ENCODE results near the gene ARHGAP15.

The ARHGAP15 gene

DNA sequence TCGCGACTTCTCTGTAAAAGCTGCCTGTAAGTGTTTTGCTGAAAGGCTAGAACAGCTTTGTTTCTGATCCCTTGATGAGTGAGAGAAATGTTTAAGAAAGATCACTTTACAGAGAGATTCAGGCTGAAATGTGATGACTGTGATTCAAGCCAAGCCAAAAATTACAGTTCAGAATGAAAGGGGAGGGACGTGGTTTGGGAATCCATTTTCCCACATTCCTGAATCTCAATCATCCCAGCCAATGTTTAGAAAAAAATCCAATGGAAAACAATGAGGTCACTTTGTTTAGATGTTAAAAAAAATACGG, 416.7 kb downstream of the ARHGAP15 start:
- no peak for DNase-seq

DNA sequence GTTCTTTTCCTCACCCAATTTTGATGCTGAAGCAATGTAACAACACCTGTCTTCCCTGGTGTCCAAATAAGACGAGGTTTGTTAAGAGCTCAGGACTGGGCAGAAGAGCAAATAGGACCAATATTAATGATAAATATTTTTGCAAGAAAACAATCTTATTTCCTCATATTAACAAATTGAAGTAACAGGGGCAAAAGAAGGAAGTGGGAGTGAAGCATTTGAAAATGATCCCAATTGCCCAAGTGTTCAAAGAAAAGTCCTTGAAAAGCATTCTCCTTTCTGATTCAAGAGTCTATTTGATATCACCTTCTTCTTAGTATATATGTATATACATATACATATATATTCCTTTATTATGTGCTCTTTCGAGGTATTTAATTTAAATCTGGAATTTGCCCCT, 418.8 kb downstream of the ARHGAP15 start:
- DNase-seq: no peak

DNA sequence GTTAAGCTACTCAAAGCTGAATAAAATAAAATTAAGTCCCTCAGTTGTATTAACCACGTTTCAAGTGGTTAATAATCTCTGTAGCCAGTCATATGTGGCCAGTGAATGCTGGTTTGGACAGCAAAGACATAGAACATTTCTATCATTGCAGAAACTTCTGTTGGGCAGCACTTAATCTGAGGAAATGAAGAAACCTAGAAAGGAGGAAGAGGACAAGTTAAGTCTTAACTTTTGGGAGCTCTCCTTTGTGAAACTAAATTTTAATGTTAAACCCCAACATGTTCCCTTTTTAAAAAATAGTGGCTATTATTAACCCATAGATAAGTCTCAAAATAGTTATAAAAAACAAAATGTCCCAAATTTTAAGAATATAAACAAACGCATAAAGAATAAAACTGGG, 421.3 kb downstream of the ARHGAP15 start:
- DNase-seq: no peak

DNA sequence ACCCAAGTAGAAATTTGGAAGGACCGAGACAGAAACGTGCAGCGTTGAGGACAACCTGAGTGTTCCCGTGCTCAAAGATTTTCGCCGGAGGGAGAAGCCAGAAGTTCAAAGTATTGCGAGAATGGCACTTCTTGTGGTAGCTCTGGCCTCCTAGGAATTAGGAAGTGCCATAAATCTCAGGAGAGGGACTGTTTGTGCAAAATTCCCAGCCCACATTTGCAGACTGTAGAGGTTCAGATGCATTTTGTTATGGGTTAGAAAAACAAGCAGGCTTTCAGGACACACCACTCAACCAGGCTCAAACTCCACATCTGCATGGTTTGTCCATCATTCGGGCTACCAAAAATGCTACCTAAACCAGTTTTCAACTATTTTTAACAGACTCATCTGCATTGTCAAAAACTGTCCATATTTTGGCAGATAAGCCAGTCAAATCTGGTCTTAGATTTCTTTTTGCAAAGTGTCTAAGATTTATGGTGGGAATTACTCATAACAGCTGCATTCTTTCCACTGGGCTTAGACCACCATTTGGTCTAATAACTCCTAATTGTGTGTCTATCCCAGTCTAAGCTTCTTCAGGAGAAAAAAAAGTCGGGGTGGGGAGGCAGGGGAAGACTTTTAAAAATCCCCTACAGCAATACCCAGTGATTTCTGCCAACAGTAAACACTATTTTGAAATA, 422.9 kb downstream of the ARHGAP15 start:
- DNase-seq: no peak

DNA sequence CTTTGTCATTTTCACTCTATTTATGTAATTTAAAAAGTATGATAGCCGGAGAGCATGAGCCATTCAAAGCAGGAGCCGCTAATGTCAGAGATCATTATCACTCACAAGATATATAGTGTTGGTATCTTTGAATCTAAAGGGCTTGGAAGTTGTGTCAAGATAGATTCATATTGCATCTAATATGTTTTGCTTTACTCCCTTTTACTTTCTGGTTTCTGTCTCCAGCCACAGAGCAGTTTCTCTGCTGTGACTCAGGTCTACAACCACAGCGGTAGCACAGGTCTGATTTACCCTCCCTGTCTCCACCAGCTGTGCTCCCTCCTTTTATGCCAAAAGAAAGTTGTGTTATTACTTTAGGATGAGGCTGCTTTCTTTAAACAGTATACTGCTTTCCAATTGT, 424.0 kb downstream of the ARHGAP15 start:
- DNase-seq: no peak

DNA sequence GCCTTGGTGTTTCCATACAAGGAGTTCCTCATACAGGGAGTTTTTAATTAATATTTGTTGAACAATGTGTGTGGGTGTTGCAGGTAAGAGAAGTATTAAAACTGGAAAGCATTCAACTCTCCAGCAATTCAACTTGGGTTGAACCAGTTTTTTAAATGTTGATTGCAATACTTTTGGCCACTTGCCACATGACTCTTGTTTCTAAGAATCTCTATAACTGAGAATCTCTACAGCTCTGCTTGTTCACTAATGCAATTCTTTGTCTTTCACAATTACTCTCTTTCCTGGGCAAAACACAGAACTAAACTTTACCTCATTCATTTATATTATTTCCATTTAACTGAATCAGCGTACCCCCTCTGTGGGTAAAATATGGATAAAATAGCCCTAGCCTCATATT, 429.4 kb downstream of the ARHGAP15 start:
- peak; percentile 68 for DNase-seq

DNA sequence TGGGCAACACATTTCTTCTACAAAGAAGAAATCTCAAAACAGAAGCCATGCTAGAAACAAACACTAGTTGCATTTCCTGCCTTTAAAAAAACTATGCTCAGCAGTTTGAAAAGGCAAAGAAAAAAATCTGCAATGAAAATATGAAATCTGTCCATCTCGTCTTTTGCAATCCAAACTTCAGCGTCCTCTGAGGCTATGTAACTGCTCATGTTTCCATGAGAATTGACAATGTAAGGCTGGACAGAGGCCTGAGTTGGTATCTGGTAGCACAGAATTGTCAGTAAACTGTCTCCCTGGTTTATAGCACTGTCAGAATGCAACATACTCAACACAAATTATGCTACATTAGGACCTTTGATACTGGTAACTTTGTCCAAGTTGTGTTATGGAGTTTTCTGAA, 429.9 kb downstream of the ARHGAP15 start:
- DNase-seq: no peak

DNA sequence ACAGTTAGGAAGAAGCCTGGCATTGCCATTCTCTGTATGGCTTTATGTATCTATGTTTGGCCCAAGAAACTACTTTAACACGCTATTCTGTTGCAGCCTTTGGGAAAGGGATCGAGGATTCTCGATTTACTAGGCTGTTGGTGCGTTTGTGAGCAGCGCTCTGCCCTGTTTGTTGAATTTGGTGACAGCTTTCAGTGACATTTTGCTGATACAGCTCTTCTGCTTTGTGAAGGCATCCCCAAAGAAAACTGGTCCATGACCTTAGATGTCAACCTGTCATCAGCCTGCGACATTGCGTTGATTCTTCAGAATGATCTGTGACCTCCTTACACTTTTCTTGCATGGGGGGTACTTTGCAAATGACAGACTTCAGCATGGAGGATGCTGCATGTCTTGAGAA, 431.5 kb downstream of the ARHGAP15 start:
- DNase-seq: no peak

DNA sequence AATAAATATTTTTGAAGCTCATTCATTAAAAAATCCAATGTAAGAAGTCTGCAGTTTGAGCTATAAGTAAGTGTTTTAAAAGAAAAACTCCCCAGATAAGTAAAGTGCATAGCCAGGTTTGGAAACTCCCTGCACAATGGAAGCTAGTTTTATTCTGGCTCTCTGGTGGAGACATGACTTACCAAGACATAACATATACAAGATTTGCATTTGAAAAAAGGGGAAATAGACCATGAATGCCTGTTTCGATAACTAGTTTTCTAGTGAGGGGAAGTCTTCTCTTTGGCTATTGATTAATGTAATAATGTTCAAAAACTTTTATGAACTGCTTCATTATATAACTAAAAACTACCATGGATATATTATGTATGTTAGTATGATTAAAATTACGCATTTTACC, 435.2 kb downstream of the ARHGAP15 start:
- DNase-seq: no peak

DNA sequence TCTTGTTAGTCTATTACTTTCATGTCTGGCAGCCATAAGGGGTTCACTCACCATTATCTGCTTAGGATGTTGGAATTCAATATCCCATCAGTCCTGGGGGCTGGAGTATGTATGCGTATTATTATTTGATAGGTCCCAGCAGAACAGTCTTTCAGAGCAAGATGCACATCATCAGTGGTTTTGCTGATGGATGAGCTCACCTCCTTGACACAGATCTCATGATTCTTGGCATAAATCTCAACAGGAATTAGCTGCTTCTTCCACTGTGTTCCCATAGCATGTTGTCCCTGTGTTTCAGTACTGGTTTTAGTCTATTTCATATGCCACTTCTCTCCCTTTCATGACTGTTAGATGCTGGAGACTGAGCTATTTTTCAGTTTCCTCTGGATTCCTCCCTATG, 442.5 kb downstream of the ARHGAP15 start:
- no peak for DNase-seq

DNA sequence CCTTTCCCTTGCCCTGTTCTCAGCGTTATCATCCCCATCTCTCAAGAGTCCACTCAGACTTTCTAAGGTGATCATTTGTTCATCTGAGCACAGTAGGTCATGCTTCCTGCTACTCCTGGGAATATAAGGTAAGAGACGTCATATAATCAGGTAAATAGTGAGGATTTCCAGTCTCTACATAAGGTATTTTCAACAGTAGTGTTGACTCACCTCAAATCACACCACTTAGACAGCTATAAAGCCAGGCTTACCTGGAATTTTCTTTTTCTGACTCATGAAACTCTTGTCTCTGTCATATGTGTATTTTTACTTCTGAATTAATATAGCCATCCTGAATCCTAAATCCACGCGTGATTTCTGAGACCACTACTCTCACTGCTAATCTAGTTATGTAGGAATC, 443.2 kb downstream of the ARHGAP15 start:
- DNase-seq: no peak

DNA sequence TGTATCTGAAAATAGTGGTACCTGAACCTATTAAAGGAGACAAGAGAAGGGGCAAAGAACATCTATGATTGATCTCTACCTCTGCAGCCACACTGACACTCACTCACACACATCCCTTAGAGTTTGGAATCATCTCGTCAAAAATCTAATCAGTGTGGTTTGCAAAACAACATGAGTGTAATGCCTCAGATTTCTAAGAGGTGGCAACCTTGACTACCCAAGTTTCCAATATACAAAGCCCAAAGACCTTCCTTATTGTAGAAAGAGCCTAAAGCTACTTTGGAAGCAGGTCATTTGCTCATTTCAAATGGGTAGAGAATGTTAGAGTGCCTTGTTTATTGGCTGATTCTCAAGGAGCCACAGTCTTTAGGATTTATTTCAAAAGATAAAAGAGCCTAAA, 444.9 kb downstream of the ARHGAP15 start:
- no peak for DNase-seq

DNA sequence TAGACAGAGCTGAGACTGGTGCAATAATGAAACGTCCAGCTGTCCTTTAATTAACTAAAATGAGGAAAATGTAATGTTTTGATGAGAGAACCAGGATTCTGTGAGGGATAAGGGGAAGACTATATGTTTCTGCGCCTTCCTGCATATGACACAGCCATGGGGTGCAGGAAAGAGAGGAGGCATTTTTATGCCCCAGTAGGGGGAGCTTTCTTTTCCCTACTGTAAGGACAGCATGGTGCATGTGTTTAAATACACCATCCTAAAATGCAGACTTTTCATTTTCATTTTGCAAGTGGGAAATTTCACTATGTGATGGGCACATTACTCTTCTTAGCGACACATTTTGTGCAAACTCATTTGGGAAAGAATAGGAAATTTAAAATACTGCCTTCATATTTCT, 446.1 kb downstream of the ARHGAP15 start:
- peak; percentile 45 for DNase-seq

DNA sequence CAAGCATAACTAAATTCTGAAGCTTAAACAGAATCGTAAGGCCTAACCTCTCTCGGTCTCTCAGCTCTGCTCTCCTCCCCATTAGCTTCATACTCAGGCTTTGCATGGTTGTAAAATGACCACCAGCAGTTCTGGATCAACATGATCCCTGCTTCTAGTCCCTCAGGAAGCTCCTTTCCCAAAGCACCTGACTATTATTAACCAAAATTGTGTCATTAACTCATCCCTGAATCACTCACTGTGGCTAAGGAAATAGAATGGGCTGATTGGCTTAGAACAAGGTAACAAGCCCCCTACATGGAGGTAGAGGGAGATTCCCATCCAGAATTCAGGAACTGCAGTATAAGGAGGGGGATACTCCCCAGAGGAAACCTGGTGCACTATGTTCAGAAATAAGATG, 448.3 kb downstream of the ARHGAP15 start:
- no peak for DNase-seq

DNA sequence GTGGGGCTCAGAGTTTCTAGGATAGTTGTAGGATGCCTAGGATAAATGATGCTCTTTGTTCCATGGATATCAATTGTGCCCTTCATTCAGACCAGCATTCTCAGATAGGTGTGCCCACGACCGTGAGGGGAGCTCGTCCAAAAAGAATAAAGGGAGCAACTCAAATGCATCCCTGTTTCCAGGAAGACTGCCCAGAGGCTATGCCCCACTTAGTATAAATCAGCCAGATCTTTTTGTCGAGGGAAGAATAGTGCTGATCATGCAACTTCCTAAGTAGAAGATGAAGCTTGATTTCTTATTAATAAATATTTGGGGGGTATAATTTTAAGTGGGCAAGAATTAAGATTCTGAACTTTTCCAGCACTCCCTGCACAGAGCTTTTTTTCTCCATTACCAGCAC, 450.2 kb downstream of the ARHGAP15 start:
- no peak for DNase-seq

DNA sequence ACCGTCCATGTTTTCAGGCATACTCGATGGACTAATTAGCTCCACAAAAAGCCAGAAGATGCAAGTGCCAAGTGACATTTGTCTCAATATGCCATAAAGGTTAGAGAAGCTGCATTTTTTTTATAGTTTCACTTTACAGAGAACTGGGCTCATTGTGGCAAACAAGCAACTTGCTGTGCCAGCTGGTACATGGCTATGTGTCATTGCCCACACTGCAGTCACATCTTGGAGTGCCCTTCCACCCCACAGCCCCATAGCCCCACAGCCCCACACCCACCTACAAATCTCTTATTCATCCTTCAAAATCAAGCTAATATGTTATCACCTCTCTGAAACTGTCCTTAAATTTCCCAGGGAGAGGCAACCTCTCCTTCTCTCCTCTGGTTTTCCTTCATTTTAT, 451.9 kb downstream of the ARHGAP15 start:
- no peak for DNase-seq

DNA sequence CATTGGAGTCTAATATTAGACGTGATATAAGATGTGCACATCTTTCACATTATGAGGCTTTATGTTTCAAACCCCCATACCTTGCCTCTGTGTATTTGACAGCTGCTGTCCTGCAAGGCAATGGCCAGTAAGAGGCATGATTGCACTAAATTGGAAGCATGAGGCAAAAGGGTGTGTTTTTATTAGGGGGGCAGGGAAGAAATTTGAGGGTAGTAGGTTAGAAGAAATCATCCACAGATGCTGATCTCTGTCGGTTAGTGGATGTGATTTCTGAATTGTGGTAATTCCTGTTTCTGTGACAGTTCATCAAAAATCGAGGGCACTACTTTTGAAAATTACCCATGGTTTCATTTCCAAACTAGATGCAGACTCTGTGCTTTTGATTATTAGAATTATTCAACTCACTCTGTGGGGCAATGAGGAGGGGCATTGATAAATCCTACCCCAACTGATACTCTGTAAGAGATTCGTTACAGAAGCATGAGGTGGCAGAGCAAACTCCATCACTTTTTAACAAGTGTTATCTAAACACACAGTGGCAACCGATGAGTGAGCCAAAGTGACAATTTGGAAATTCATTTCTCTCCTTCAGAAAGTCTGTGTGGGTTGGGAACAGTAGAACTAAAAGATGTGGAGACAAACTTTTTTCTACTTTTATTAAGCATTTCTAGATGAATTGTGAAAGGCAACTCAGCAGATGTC, 453.0 kb downstream of the ARHGAP15 start:
- DNase-seq: peak; percentile 9

DNA sequence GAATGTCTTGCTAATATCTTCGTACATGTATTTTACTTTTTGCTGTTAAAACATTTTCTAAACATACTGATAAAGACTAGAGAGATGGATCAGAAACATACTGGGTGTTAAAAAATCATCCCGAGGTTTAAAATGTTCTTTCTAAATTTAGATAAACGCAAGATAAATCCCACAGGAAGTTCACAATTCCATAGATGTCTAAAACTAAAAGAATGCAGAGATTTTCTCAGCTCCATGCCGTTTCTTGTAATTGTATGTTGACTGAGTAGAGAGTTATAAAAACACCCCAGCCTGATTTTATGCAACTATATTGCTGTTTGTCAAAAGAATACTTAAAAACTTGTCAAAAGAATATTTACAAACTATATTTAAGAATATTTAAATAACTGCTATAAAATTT, 455.7 kb downstream of the ARHGAP15 start:
- DNase-seq: no peak

DNA sequence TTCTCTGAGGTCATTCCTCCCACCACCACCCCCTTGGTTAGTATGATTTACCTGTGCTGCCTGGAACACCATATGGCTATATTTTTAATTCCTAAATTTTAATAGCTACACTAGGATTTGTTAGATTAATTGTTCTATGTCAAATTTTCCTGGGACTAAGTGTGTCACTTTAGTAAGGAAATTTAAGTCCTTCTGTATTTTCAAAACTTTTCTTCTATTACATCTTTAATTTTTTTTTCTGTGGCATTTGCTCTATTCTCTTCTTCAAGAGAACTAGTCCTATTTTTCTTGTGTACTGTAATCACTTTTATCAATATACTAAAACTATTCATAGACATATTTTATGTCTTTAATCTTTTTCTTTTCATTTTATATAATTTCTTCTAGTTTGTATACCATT, 456.9 kb downstream of the ARHGAP15 start:
- DNase-seq: no peak

DNA sequence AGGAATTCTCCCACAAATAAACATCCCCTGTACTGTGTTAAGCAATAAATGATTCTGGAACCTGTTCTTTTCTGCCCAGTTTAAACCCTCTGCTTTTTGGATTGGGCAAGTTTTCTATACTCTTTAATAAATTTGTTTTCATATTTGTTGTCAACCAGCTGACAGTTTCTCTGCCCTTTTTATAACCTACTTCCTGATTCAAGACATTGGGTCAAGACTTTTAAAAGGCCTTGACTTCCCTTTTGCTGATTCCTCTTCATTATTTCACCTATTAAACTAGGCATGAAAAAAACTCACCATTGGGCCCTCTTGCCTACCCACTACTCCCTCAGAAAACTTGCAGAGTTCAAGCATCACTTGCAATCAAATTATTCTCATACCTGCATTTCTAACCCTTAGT, 459.5 kb downstream of the ARHGAP15 start:
- DNase-seq: no peak

DNA sequence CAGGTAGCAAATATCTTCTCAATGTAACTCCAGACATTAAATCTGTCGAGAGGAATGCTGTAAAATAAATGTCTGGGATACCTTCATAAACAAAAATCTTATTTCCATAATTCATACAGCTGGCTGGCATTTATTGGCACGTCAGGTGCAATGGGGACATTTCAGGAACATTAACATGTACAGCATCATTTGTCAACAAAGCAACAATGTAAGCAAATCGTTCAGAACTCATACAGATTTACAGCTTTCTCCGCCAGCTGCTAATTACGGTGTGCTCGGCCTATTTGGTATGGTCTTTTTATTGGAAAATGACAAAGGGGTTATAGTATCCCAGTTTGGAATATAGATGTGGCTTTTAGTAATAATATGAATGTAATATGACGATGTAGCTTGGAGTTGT, 464.9 kb downstream of the ARHGAP15 start:
- DNase-seq: no peak

DNA sequence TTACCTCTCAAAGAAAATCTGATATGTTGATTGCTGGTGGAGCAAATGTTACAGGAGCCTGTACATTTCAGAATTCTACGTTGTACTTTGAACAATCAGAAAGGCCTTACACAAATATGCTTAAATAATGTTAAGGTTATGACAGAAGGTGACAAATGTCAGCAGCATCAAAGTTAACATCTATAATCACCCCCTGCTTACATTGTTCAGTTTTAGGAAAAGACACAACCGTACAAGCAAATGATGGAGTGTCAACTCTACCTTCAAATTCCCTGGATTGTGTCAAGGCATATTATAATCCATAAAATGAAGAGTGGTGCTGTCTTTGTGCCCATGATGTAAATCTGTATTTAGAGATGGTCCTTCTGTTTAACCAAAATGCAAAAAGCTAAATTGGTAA, 465.5 kb downstream of the ARHGAP15 start:
- no peak for DNase-seq

DNA sequence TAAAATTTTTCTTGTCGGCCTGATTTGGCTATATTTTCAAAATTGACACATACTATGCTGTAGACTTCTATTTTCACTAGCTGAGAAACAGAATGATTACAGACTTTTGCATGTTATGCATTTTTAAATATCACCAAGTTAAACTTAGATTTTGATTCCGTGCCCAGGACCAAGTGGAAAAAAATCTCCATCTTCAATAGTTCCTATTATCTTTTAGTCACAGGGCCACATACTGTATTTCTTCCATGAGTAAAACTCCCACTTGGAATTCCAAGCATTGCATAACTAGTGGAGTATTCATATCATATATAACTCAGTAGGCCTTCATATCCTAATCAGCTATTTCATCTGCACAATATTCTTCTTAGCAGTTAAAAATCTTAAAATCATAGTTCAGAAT, 470.9 kb downstream of the ARHGAP15 start:
- DNase-seq: no peak

DNA sequence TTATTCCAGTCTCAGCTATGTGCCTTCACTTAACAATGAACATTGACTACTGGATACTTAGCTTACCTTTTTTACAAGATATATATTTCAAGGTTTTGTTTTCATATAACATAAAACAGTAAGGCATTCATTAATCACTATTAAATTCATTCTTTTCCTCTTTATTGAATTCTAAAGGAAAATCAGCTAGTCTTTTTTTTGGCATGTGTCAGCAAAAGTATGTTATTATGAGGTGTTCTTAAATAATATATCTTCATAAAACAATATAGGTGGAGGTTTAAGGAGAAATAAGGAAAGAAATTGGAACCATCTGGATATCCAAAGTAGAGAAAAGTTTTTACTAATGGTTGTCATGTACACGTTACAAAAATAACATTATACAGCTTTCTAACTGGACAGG, 472.6 kb downstream of the ARHGAP15 start:
- no peak for DNase-seq

DNA sequence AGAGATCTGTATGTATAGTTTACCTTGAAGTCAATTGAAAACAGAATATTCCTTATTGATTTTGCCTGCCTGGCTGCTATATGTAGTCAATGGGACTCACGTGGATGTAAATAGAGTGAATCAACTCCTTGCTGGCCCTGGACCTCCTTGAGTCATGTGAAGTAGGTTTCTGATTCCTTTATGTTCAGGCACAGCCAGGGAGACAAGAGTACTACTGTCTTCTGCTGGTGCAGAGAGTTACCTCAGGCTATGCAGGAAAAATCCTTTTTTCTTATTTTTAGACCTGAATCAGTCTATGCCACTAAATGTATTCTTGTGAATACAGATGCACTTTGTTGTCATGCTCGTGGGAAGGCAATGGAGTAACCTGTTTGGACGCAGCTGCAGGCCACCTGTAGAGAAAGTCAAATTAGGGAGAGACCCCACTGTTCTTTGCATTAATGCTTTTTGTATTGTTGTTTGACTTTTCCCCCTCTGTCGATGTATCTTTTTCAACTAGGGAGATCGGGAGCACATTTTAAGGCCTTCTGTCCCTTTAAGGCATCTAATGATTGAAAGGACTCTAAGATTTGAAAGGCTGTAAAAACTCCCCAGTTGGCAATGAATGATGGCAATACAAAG, 473.9 kb downstream of the ARHGAP15 start:
- no peak for DNase-seq

All from hematopoietic multipotent progenitor cell treated with erythropoietin and hydrocortisone succinate and interleukin-3 and kit ligand, for 6 days (in vitro differentiated cells).